Endothelial cell of umbilical vein (primary cell): Measurements from ENCODE around the gene UBA52. TPM values are rescaled to one million over a fixed set of nuclear protein-coding genes. Genes with fewer than 3 reads are reported as not detected.
A peak's percentile ranks its signal among the peaks of the same experiment; 100 is the strongest.

Experiments
- BruUV-seq: library from RNA; stranded (reverse); fragments of 400-500 nt; replicated peaks from 2 replicates; lab custom pipeline; 2021; lab: Mats Ljungman, UMichigan
- CTCF ChIA-PET: fragments of 300-600, 350-600 bp; sonication (Branson Sonifier 250); formaldehyde crosslinking; loops from one replicate; lab custom pipeline; 2021; ENCODE audit warnings: antibody characterized with exemption, inconsistent platforms; lab: Charles Lee
- POLR2A ChIA-PET: fragments of 300-600, 350-600 bp; sonication (Branson Sonifier 250); formaldehyde crosslinking; loops from one replicate; lab custom pipeline; 2021; ENCODE audit warnings: antibody characterized with exemption, inconsistent platforms; lab: Charles Lee
- DNase-seq: peaks from one replicate; pipeline ENCODE4 v3.0.0-alpha.2; 2011; ENCODE audit warnings: low read depth, low spot score
- FAIRE-seq: peaks from 2 replicates; lab custom pipeline; 2011; peaks lifted over from hg19 to GRCh38; lab: Jason Lieb, UNC
- H2AFZ ChIP-seq: 2 replicates; pipeline ENCODE4 v1.6.0; 2012; ENCODE audit warnings: low read depth, low read length, control low read depth, inconsistent platforms
- H3K27ac ChIP-seq: 2 replicates; pipeline ENCODE4 v1.5.1; 2011; ENCODE audit warnings: low read depth, mild to moderate bottlenecking, control low read depth, low read length, moderate library complexity; ENCODE audit not compliant: insufficient read depth
- H3K27me3 ChIP-seq, 2 experiments: 2 replicates each; pipeline versions ENCODE4 v1.6.0 to v1.6.1; 2011; ENCODE audit warnings: low read length in 2 of 2, mixed read lengths in 1 of 2; ENCODE audit not compliant: control insufficient read depth in 2 of 2, insufficient read depth in 2 of 2
- H3K36me3 ChIP-seq, 2 experiments: 2 replicates in 1 of 2; 3 replicates in 1 of 2; pipeline ENCODE4 v1.5.1; 2011; ENCODE audit warnings: low read length in 2 of 2, mild to moderate bottlenecking in 1 of 2, moderate library complexity in 1 of 2; ENCODE audit not compliant: control insufficient read depth in 2 of 2, insufficient read depth in 2 of 2; ENCODE audit errors: extremely low read depth in 1 of 2
- H3K4me1 ChIP-seq: 3 replicates; pipeline ENCODE4 v1.5.1; 2011; ENCODE audit warnings: mild to moderate bottlenecking, low read length; ENCODE audit not compliant: control insufficient read depth, insufficient read depth; ENCODE audit errors: extremely low read depth
- H3K4me2 ChIP-seq: 2 replicates; pipeline ENCODE4 v1.6.1; 2011; ENCODE audit warnings: low read length, control low read depth, mixed read lengths; ENCODE audit not compliant: insufficient read depth
- H3K4me3 ChIP-seq, 3 experiments: fragments of 200-600 bp in 1 of 3; sonication (generic), shearing (Covaris generic) in 1 of 3; replicated peaks in 1 of 3; 2 replicates each; pipeline ENCODE4 v1.5.1; 2011 to 2016; ENCODE audit warnings: control low read depth in 3 of 3, low read length in 3 of 3, mild to moderate bottlenecking in 2 of 3, inconsistent platforms in 1 of 3, low read depth in 1 of 3, moderate library complexity in 1 of 3; ENCODE audit not compliant: insufficient read depth in 1 of 3
- H3K79me2 ChIP-seq: 2 replicates; pipeline ENCODE4 v1.6.0; 2012; ENCODE audit warnings: low read length, inconsistent platforms; ENCODE audit not compliant: control insufficient read depth, insufficient read depth
- H3K9ac ChIP-seq: replicated peaks from 2 replicates; pipeline ENCODE3; 2011; ENCODE audit warnings: low read length, control low read depth; ENCODE audit not compliant: insufficient read depth; ENCODE audit errors: extremely low read depth
- H3K9me1 ChIP-seq: replicated peaks from 3 replicates; pipeline ENCODE4 v1.6.0; 2011; ENCODE audit warnings: mild to moderate bottlenecking, low read length; ENCODE audit not compliant: control insufficient read depth, insufficient read depth; ENCODE audit errors: extremely low read depth
- H3K9me3 ChIP-seq: replicated peaks from 2 replicates; pipeline ENCODE4 v1.5.1; 2012; ENCODE audit warnings: low read length, inconsistent platforms; ENCODE audit not compliant: control insufficient read depth, insufficient read depth
- H4K20me1 ChIP-seq: replicated peaks from 2 replicates; pipeline ENCODE3; 2011; ENCODE audit warnings: mild to moderate bottlenecking, low read length; ENCODE audit not compliant: control insufficient read depth, insufficient read depth; ENCODE audit errors: extremely low read depth
- EZH2 ChIP-seq: IDR thresholded peaks from 2 replicates; pipeline ENCODE4 v1.6.1; 2012; ENCODE audit warnings: borderline replicate concordance, low read depth, mild to moderate bottlenecking, moderate library complexity, low read length, inconsistent platforms; ENCODE audit not compliant: severe bottlenecking
- GATA2 ChIP-seq: IDR thresholded peaks from 2 replicates; pipeline ENCODE4 v1.7.0; 2011; ENCODE audit warnings: low read depth, mild to moderate bottlenecking, moderate library complexity, mixed read lengths, low read length; ENCODE audit not compliant: insufficient read length, insufficient read depth
- JUN ChIP-seq: IDR thresholded peaks from 2 replicates; pipeline ENCODE4 v1.6.1; 2011; ENCODE audit warnings: borderline replicate concordance, low read depth; ENCODE audit not compliant: insufficient read length, insufficient read depth
- MYC ChIP-seq: IDR thresholded peaks from one replicate; pipeline ENCODE4 v1.6.1; 2011; ENCODE audit warnings: mild to moderate bottlenecking, low read depth, low read length
- POLR2A ChIP-seq: IDR thresholded peaks from 2 replicates; pipeline ENCODE4 v1.6.1; 2012; ENCODE audit warnings: low read depth, mild to moderate bottlenecking, control low read depth, low read length
- POLR2AphosphoS5 ChIP-seq: IDR thresholded peaks from 2 replicates; pipeline ENCODE4 v1.6.1; 2012; ENCODE audit warnings: low read depth, mild to moderate bottlenecking, control low read depth, low read length, moderate library complexity; ENCODE audit not compliant: insufficient read depth
- dilution Hi-C: fragments of 300-500 bp; cut with MboI; formaldehyde crosslinking; loops from one replicate; pipeline ENCODE4 v1.15.0; 2019; ENCODE audit warnings: low sequenced_read_pairs; ENCODE audit not compliant: extremely low pct_ligation_motif_present
- intact Hi-C: fragments of 100-400 bp; cut with micrococcal nuclease; formaldehyde crosslinking; loops from one replicate; pipeline ENCODE4 v1.10.0; 2022
- polyA plus RNA-seq, 4 experiments: library from polyadenylated mRNA; depleted of rRNA in 3 of 4; stranded (reverse) in 3 of 4; unstranded in 1 of 4; fragments of >200 nt; gene quantifications; 2 replicates each; pipeline versions ENCODE4 v1.2.1 to v1.2.3, GENCODE V29; 2011 to 2012; ENCODE audit warnings: missing spikeins in 1 of 4
- total RNA-seq: library from RNA; stranded (reverse); gene quantifications from 2 replicates; pipeline ENCODE4 v1.2.3, GENCODE V29; 2021
- TF ChIP-seq, protein P1 (sequence below), 2 donors: IDR thresholded peaks; 1 replicate in 1 of 2; 2 replicates in 1 of 2; pipeline ENCODE4 v1.5.1; 2011; ENCODE audit warnings: low read length in 2 of 2, mild to moderate bottlenecking in 2 of 2, moderate library complexity in 2 of 2, control low read depth in 1 of 2, inconsistent platforms in 1 of 2, low read depth in 1 of 2; ENCODE audit not compliant: insufficient read depth in 1 of 2; ENCODE audit errors: extremely low read depth in 1 of 2
- TF ChIP-seq, protein P2 (sequence below): IDR thresholded peaks from 2 replicates; pipeline ENCODE4 v1.6.1; 2011; ENCODE audit not compliant: insufficient read depth, insufficient read length

UBA52 gene
- total and polyA plus RNA-seq, 2 donors (not counting 3 experiments of a cell fraction or from before 2014, with no cell fraction given): 1,221 to 3,506 TPM

DNA sequence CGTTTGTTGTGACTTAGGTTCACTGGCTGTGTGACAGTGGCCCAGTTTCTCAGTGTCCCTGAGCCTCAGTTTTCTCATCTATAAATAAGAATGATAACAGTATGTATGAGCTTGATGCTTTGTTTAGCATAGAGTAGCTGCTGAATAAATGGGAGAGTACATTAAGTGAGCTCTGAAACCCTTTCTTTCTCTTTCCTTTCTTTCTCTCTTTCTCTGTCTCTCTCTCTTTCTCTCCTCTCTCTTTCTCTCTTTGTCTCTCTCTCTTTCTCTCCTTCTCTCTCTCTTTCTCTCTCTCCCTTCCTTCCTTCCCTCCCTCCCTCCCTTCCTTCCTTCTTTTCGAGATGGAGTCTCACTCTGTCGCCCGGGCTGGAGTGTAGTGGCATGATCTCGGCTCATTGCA, 12.0 kb upstream of the UBA52 start:
- Histone ChIP-seq H3K27ac (no peak overlapping the region), H3K27me3 (no peaks in the 10 kb centered on the region), H3K4me3 (no peak overlapping the region), H3K36me3 (peaks cover 2 to 5% of the 10 kb centered on the region in 2 experiments), H3K79me2 (peaks cover 28% of the 10 kb centered on the region), H4K20me1 (no peaks in the 10 kb centered on the region), H3K4me1 (peaks cover 30% of the 10 kb centered on the region), H3K9me3 (no peaks in the 10 kb centered on the region), H3K4me2 (peak overlapping the region; percentile 10), H2AFZ (no peak overlapping the region), H3K9me1 (no peaks in the 10 kb centered on the region), H3K9ac (no peak overlapping the region)
- CTCF ChIA-PET: interaction anchor here (1.0 to 1.4 kb wide), 3 partner anchors 30 to 287 kb away, joined by 3 to 4 read pairs (median 3); no protein-coding TSS in a partner anchor
- dilution Hi-C loops: no loop called here
- BruUV-seq: no TSS peak
- DNase-seq (no peak), FAIRE-seq (peak; percentile 65)
- intact Hi-C loops: no loop called here
- POLR2A ChIA-PET: no interaction called here
- TF ChIP-seq JUN (no peak), MYC (no peak), POLR2AphosphoS5 (no peak), GATA2 (no peak), POLR2A (no peak), EZH2 (no peak)
- TF ChIP-seq, protein P1, sequence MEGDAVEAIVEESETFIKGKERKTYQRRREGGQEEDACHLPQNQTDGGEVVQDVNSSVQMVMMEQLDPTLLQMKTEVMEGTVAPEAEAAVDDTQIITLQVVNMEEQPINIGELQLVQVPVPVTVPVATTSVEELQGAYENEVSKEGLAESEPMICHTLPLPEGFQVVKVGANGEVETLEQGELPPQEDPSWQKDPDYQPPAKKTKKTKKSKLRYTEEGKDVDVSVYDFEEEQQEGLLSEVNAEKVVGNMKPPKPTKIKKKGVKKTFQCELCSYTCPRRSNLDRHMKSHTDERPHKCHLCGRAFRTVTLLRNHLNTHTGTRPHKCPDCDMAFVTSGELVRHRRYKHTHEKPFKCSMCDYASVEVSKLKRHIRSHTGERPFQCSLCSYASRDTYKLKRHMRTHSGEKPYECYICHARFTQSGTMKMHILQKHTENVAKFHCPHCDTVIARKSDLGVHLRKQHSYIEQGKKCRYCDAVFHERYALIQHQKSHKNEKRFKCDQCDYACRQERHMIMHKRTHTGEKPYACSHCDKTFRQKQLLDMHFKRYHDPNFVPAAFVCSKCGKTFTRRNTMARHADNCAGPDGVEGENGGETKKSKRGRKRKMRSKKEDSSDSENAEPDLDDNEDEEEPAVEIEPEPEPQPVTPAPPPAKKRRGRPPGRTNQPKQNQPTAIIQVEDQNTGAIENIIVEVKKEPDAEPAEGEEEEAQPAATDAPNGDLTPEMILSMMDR (IDR thresholded peaks at IDR 0.05; ENCODE audit: extremely low read depth in 1 of 2, insufficient read depth in 1 of 2, low read depth in 1 of 2, low read length in 2 of 2): no peak
- TF ChIP-seq, protein P2, sequence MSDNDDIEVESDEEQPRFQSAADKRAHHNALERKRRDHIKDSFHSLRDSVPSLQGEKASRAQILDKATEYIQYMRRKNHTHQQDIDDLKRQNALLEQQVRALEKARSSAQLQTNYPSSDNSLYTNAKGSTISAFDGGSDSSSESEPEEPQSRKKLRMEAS: no peak
